ENCODE results near the gene TNFRSF8. TPM values are rescaled to one million over a fixed set of nuclear protein-coding genes. Genes with fewer than 3 reads are reported as not detected.

Gene TNFRSF8
- total RNA-seq, 2 experiments from 2014 or later, result 0.14 TPM; not detected in 1

DNA sequence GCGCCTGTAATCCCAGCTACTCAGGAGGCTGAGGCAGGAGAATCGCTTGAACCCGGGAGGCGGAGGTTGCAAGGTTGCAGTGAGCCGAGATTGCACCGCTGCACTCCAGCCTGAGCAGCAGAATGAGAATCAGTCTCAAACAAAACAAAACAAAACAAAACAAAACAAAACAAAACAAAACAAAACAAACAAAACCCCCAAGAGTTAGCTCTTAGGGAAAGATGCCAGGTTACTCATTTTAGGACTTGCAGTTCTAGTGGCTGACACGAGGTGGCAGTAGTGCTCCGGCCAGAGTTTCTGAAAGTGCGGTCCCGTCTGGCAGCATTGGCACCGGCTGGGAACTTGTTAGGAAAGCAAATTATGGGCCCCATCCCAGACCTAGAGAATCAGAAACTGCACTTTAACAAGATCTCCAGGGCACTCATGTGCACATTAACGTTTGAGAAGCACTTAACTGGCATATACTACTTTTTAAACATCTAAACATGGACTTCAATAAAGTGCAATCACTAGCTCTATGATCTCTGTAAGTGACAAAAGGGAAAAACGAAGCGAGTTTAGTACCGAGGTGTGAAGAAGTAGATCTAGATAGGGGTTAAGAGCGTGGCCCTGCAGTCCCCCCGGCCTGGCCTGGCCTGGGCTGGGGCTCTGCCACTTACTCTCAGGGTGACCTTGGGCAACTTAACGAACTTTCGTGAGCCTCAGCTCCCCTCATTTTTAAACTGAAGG, 61.8 kb downstream of the TNFRSF8 start:
- Histone ChIP-seq H3K27ac (ENCODE audit: low read depth in 1 of 2, low read length in 2 of 2) (no peak overlapping the region), H3K9me3 (ENCODE audit: control insufficient read depth in 1 of 2, insufficient read depth in 1 of 2, low read length in 2 of 2) (no peaks in the 10 kb centered on the region), H3K36me3 (ENCODE audit: insufficient read depth, low read length) (no peaks in the 10 kb centered on the region), H3K27me3 (ENCODE audit: control insufficient read depth in 1 of 2, insufficient read depth in 2 of 2, low read length in 2 of 2) (no peaks in the 10 kb centered on the region), H3K4me3 (ENCODE audit: low read length) (no peak overlapping the region), H3K4me1 (ENCODE audit: insufficient read depth, low read length) (peaks cover 50% of the 10 kb centered on the region)
- ATAC-seq (ENCODE audit: poor library complexity) (peak; percentile 75), DNase-seq (peak; percentile 60 to 88 (median 76))
- H3K4me3 Mint-ChIP-seq, result peak overlapping the region; percentile 71
- POLR2A ChIA-PET, result interaction anchor here (0.5 to 2.9 kb wide), 25 partner anchors 11 to 217 kb away, joined by 3 to 68 read pairs (median 4); partner anchors contain the start of genes TNFRSF1B and VPS13D
- no peaks in the 10 kb centered on the region for H3K27me3 Mint-ChIP-seq
- TF ChIP-seq, protein P1, sequence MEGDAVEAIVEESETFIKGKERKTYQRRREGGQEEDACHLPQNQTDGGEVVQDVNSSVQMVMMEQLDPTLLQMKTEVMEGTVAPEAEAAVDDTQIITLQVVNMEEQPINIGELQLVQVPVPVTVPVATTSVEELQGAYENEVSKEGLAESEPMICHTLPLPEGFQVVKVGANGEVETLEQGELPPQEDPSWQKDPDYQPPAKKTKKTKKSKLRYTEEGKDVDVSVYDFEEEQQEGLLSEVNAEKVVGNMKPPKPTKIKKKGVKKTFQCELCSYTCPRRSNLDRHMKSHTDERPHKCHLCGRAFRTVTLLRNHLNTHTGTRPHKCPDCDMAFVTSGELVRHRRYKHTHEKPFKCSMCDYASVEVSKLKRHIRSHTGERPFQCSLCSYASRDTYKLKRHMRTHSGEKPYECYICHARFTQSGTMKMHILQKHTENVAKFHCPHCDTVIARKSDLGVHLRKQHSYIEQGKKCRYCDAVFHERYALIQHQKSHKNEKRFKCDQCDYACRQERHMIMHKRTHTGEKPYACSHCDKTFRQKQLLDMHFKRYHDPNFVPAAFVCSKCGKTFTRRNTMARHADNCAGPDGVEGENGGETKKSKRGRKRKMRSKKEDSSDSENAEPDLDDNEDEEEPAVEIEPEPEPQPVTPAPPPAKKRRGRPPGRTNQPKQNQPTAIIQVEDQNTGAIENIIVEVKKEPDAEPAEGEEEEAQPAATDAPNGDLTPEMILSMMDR (IDR thresholded peaks at IDR 0.05), result peak; percentile 97
- intact Hi-C loops (cut with DNase I, micrococcal nuclease), result loop anchor here (1.0 to 5.0 kb wide), 3 partner anchors 44 to 288 kb away; no protein-coding TSS in a partner anchor
- H3K4me1 Mint-ChIP-seq (ENCODE audit: low read depth), result peaks cover 45% of the 10 kb centered on the region
- H3K9me3 Mint-ChIP-seq, result peaks cover 3% of the 10 kb centered on the region
- H3K36me3 Mint-ChIP-seq (ENCODE audit: low read depth), result no peaks in the 10 kb centered on the region
- CTCF ChIA-PET, result interaction anchor here (0.6 to 5.4 kb wide), 33 partner anchors 9 to 158 kb away, joined by 3 to 142 read pairs (median 8); partner anchors contain the start of genes TNFRSF1B and VPS13D
- H3K27ac Mint-ChIP-seq, result peak overlapping the region; percentile 24

DNA sequence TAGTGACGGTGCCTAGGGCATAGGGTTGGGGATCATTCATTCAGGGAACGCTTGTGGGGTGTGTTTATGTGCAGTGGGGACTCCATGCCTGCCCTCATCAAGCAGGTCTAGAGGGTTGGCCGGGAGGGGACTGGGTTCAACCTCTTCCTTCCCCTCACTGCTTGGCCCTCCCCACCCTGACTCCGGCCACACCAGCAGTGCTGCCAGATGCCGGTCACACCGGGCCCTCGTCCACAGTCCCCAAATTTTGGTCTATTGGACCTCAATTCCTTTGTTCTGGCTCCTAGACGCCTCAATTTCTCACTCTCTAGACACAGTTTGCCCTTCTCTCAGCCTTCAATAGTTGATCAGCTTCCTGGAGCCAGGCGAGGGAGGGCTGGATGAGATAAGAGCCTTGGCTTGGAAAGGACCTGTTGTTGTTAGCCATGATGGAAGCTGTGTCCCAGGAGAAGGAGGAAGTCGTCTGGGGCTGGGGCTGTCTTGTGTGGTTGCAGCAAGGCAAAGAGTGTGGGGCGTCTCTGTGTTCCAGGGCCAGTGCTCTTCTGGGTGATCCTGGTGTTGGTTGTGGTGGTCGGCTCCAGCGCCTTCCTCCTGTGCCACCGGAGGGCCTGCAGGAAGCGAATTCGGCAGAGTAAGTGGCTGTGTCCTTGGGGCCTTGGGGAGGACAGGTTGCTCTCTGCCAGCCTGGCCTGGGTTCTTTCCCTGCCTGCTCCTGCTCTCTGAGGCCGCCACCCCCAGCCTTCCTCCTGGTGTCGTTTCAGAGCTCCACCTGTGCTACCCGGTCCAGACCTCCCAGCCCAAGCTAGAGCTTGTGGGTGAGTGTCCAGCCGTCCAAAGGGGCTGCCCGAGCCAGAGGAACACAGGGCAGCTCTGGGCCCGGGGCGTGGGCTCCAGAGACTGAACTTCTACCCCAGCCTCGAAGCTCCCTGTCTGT, 62.6 kb downstream of the TNFRSF8 start:
- H3K36me3 ChIP-seq (ENCODE audit: insufficient read depth, low read length), result no peaks in the 10 kb centered on the region
- ATAC-seq (ENCODE audit: poor library complexity) (no peak), DNase-seq (peak in 1 of 14 experiments; percentile 42)
- ChIA-PET CTCF (interaction anchor here (0.6 to 5.4 kb wide), 24 partner anchors 8 to 151 kb away, joined by 3 to 142 read pairs (median 10); partner anchors contain the start of genes TNFRSF1B and VPS13D), POLR2A (interaction anchor here (0.6 to 2.9 kb wide), 18 partner anchors 10 to 108 kb away, joined by 3 to 68 read pairs (median 6); partner anchors contain the start of gene TNFRSF1B)
- Mint-ChIP-seq H3K4me3 (no peak overlapping the region), H3K27me3 (no peaks in the 10 kb centered on the region), H3K36me3 (ENCODE audit: low read depth) (no peaks in the 10 kb centered on the region), H3K4me1 (ENCODE audit: low read depth) (peaks cover 40% of the 10 kb centered on the region), H3K27ac (peak overlapping the region; percentile 24), H3K9me3 (no peaks in the 10 kb centered on the region)
- H3K27me3 ChIP-seq (ENCODE audit: control insufficient read depth in 1 of 2, insufficient read depth in 2 of 2, low read length in 2 of 2), result no peaks in the 10 kb centered on the region
- no peak overlapping the region for H3K27ac ChIP-seq (ENCODE audit: low read depth in 1 of 2, low read length in 2 of 2)
- no peaks in the 10 kb centered on the region for H3K9me3 ChIP-seq (ENCODE audit: control insufficient read depth in 1 of 2, insufficient read depth in 1 of 2, low read length in 2 of 2)
- TF ChIP-seq, protein P1 (IDR thresholded peaks at IDR 0.05), result no peak
- intact Hi-C loops (cut with DNase I, micrococcal nuclease), result loop anchor here in 1 of 2 experiments (2.0 kb wide), 1 partner anchor 43 kb away; no protein-coding TSS in a partner anchor
- H3K4me1 ChIP-seq (ENCODE audit: insufficient read depth, low read length), result peaks cover 57% of the 10 kb centered on the region
- H3K4me3 ChIP-seq (ENCODE audit: low read length), result no peak overlapping the region

DNA sequence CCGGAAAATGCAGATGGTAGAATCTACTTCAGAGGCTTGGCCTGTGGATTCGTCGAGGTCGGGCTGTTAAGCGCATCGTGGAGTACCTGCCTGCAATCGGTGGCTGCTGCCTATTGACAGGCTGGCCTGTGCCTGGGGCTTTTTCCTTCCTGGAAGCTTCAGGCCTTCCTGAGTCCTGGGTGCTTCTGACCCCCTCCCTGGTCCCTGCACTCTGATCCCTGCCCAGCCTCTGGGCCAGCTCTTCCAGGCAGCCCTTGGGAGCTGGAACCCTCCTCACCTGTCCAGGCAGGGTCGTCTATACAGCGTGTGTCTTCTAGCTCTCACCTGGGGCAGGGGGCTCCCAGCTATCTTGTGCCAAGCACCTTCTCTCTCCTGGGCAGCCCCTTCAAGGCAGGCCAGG, 63.7 kb downstream of the TNFRSF8 start:
- H3K4me3 ChIP-seq (ENCODE audit: low read length), result no peak overlapping the region
- no peaks in the 10 kb centered on the region for H3K36me3 ChIP-seq (ENCODE audit: insufficient read depth, low read length)
- no peak overlapping the region for H3K27ac Mint-ChIP-seq
- DNase-seq (no peak), ATAC-seq (ENCODE audit: poor library complexity) (no peak)
- POLR2A ChIA-PET, result interaction anchor here (1.1 to 2.9 kb wide), 4 partner anchors 23 to 84 kb away, joined by 3 to 68 read pairs (median 14); no protein-coding TSS in a partner anchor
- H3K27me3 ChIP-seq (ENCODE audit: control insufficient read depth in 1 of 2, insufficient read depth in 2 of 2, low read length in 2 of 2), result no peaks in the 10 kb centered on the region
- intact Hi-C loops (cut with DNase I, micrococcal nuclease), result no loop called here
- H3K4me3 Mint-ChIP-seq, result no peak overlapping the region
- TF ChIP-seq, protein P1 (IDR thresholded peaks at IDR 0.05), result no peak
- H3K27ac ChIP-seq (ENCODE audit: low read depth in 1 of 2, low read length in 2 of 2), result no peak overlapping the region
- no peaks in the 10 kb centered on the region for H3K9me3 Mint-ChIP-seq
- no peaks in the 10 kb centered on the region for H3K36me3 Mint-ChIP-seq (ENCODE audit: low read depth)
- H3K27me3 Mint-ChIP-seq, result no peaks in the 10 kb centered on the region
- CTCF ChIA-PET, result interaction anchor here (0.8 to 5.4 kb wide), 4 partner anchors 11 to 84 kb away, joined by 3 to 142 read pairs (median 7); no protein-coding TSS in a partner anchor
- H3K4me1 ChIP-seq (ENCODE audit: insufficient read depth, low read length), result peaks cover 57% of the 10 kb centered on the region
- H3K9me3 ChIP-seq (ENCODE audit: control insufficient read depth in 1 of 2, insufficient read depth in 1 of 2, low read length in 2 of 2), result no peaks in the 10 kb centered on the region
- peaks cover 30% of the 10 kb centered on the region for H3K4me1 Mint-ChIP-seq (ENCODE audit: low read depth)

All from CD4-positive, alpha-beta T cell (primary cell).